Body of pancreas (tissue), 4 donors: Measurements from ENCODE around the gene PYHIN1. TPM values are rescaled to one million over a fixed set of nuclear protein-coding genes. Genes with fewer than 3 reads are reported as not detected.
"Not testable (repeated sequence)": the region's sequence is repeated elsewhere in the genome, so short reads cannot be mapped to it uniquely, and the experiment has no call there.

Experiments
- ATAC-seq: fragments of 150-250 bp; one replicate; pipeline ENCODE4 v1.9.1; 2016
- DNase-seq, 4 donors: peaks; one replicate each; pipeline ENCODE4 v3.0.0-alpha.2; 2019
- H3K27ac ChIP-seq, 4 donors: fragments of 200-600 bp; sonication (generic); 1 replicate in 3 of 4; 2 replicates in 1 of 4; pipeline versions ENCODE4 v1.5.1 to v1.6.1; 2016 to 2019; ENCODE audit warnings: mild to moderate bottlenecking in 1 of 4, mixed read lengths in 1 of 4, moderate library complexity in 1 of 4
- H3K27me3 ChIP-seq, 2 donors: fragments of 200-600 bp; sonication (generic); one replicate each; pipeline ENCODE4 v1.6.0; 2016; ENCODE audit warnings: mild to moderate bottlenecking in 1 of 2
- H3K36me3 ChIP-seq, 2 donors: fragments of 200-600 bp; sonication (generic); replicated peaks in 1 of 2; 2 replicates each; pipeline ENCODE4 v1.5.1; 2016; ENCODE audit warnings: low read depth in 2 of 2; ENCODE audit not compliant: insufficient read depth in 1 of 2
- H3K4me1 ChIP-seq: fragments of 200-600 bp; sonication (generic); one replicate; pipeline ENCODE4 v1.6.0; 2016
- H3K4me3 ChIP-seq, 2 donors: fragments of 200-600 bp; sonication (generic); 1 replicate in 1 of 2; 2 replicates in 1 of 2; pipeline ENCODE4 v1.5.1; 2016 to 2019
- H3K9me3 ChIP-seq, 3 donors: fragments of 200-600 bp; sonication (generic); 1 replicate in 2 of 3; 2 replicates in 1 of 3; pipeline ENCODE4 v1.5.1; 2016
- CTCF ChIP-seq, 7 experiments: fragments of 450-650 bp in 4 of 7; fragments of 200-600 bp in 3 of 7; sonication (generic) in 3 of 7; IDR thresholded peaks; one replicate each; pipeline ENCODE4 v1.5.1; 2016 to 2019; ENCODE audit warnings: antibody characterized with exemption in 7 of 7
- POLR2A ChIP-seq, 3 donors: fragments of 450-650 bp; IDR thresholded peaks; one replicate each; pipeline ENCODE4 v1.6.1; 2016; ENCODE audit warnings: antibody characterized with exemption in 3 of 3, mild to moderate bottlenecking in 2 of 3
- whole genome bisulfite sequencing, 2 donors: methylation state at CpG; one replicate each; pipeline ENCODE4 v1.1.5; 2017; 5-methylcytosine and 5-hydroxymethylcytosine counted together
- intact Hi-C: fragments of 100-400 bp; cut with DNase I; formaldehyde crosslinking; loops from one replicate; pipeline ENCODE4 v1.15.1; 2023
- total RNA-seq, 2 donors: library from RNA; depleted of rRNA; stranded (reverse); fragments of >200 nt; gene quantifications; one replicate each; pipeline ENCODE4 v1.1.0, GENCODE V29; 2016

PYHIN1 gene
- total RNA-seq, 2 donors from 2014 or later = 0.66 to 1.6 TPM

DNA sequence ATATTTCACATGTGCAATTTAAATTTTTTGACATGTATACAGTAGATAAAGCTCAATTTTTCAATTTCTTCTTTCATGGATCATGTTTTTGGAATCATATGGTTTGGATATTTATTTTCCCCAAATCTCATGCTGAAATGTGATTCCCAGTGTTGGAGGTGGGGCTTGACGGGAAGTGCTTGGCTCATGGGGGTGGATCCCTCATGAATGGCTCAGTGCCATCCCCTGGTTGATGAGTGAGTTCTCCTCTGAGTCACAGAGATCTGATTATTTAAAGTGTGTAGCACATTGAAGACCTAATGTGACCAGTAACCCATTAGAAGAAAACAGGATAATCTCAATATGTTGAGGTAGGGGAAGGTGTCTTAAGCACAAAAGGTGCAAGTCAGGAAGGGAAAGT lies 69.3 kb downstream of the PYHIN1 start:
- Histone ChIP-seq H3K27ac (peak overlapping the region in 2 of 4 donors; percentile 63 to 64), H3K4me1 (no peaks in the 10 kb centered on the region), H3K27me3 (no peaks in the 10 kb centered on the region), H3K9me3 (no peaks in the 10 kb centered on the region), H3K36me3 (no peaks in the 10 kb centered on the region), H3K4me3 (no peak overlapping the region)
- ATAC-seq (peak; percentile 65), DNase-seq (peak; percentile 46 to 76 (median 61))
- intact Hi-C loops = no loop called here
- 0 to 8% methylated on average over 1 of the region's 1 CpG for WGBS, 2 donors
- TF ChIP-seq CTCF (IDR thresholded peaks at IDR 0.05) = no peak
- TF ChIP-seq POLR2A (IDR thresholded peaks at IDR 0.05) = no peak

DNA sequence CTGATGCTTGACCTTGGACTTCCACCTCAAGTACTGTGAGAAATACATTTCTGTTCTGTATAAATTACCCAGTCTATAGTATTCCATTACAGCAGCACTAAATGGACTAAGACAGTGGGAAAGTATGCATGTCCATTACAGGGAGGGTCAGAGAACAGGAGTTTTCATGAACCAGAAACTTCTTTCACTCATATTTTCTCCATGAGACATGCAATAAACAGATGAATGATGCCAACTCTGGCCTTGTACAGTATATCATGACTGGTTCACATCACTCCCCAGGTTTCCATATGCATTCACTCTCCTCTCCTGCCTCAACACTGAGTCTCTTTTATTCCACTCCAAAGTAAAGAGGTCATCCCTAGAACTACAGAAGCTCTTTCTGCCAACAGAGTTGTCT lies 73.8 kb downstream of the PYHIN1 start:
- Histone ChIP-seq H3K9me3 (no peaks in the 10 kb centered on the region), H3K4me1 (no peaks in the 10 kb centered on the region), H3K4me3 (no peak overlapping the region), H3K27ac (peak overlapping the region in 1 of 4 donors; percentile 24), H3K36me3 (no peaks in the 10 kb centered on the region), H3K27me3 (no peaks in the 10 kb centered on the region)
- ATAC-seq (no peak), DNase-seq (no peak)
- intact Hi-C loops = no loop called here
- TF ChIP-seq POLR2A (IDR thresholded peaks at IDR 0.05) = no peak
- TF ChIP-seq CTCF (IDR thresholded peaks at IDR 0.05) = no peak

- Histone ChIP-seq H3K27ac (no peak overlapping the region), H3K36me3 (no peaks in the 10 kb centered on the region), H3K27me3 (no peaks in the 10 kb centered on the region), H3K4me1 (no peaks in the 10 kb centered on the region), H3K9me3 (no peaks in the 10 kb centered on the region), H3K4me3 (no peak overlapping the region)
- TF ChIP-seq CTCF (IDR thresholded peaks at IDR 0.05) (no peak), POLR2A (IDR thresholded peaks at IDR 0.05) (no peak)
- intact Hi-C loops = no loop called here
- DNase-seq (no peak), ATAC-seq (peak; percentile 36)
- 10 to 26% methylated on average over 6 of the region's 6 CpGs for WGBS, 2 donors
These were observed 74.3 kb downstream of the PYHIN1 start for GRCh38 chr1:159005676-159006075.

GRCh38 chr1:159006210-159006807 lies 75.0 kb downstream of the PYHIN1 start:
- H3K27me3 ChIP-seq, H3K4me3 ChIP-seq, H3K9me3 ChIP-seq, ATAC-seq, H3K4me1 ChIP-seq, intact Hi-C loops, H3K27ac ChIP-seq, H3K36me3 ChIP-seq, DNase-seq: not testable (repeated sequence)
- WGBS, 2 donors = 19 to 25% methylated on average over 11 of the region's 11 CpGs

DNA sequence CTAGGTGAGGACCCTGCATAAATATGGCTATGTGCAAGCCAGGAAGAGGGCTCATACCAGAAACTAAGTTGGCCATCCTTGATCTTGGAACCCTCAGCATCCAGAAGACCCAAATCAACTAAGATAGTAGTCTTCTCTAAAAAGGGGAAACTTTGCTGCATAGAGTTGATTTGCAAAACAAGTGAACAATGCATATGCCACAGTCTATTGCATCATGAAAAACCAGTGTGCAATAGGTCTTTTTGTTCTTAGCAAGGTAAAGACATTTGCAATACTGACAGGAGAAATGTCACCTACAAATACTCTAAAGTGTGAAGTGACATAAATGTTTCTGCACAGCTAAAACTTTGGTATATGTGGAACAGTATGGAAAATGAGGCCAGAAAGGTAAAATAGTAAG lies 76.4 kb downstream of the PYHIN1 start:
- DNase-seq (no peak), ATAC-seq (no peak)
- no peak overlapping the region for H3K27ac ChIP-seq
- TF ChIP-seq POLR2A (IDR thresholded peaks at IDR 0.05) = no peak
- TF ChIP-seq CTCF (IDR thresholded peaks at IDR 0.05) = no peak
- no peaks in the 10 kb centered on the region for H3K4me1 ChIP-seq
- no peaks in the 10 kb centered on the region for H3K27me3 ChIP-seq
- H3K9me3 ChIP-seq = no peaks in the 10 kb centered on the region
- H3K4me3 ChIP-seq = no peak overlapping the region
- H3K36me3 ChIP-seq = no peaks in the 10 kb centered on the region
- intact Hi-C loops = no loop called here
